GM19463 (cell line): ENCODE data around the gene AKAP12.
"Not testable (repeated sequence)": the region's sequence is repeated elsewhere in the genome, so short reads cannot be mapped to it uniquely, and the experiment has no call there.

Experiments
- ATAC-seq: cut with Tn5 transposase; IDR thresholded peaks from one replicate; pipeline ENCODE4 v1.9.1; 2021; ENCODE audit warnings: mild to moderate bottlenecking, moderate library complexity; ENCODE audit not compliant: unreplicated experiment

AKAP12 gene

DNA sequence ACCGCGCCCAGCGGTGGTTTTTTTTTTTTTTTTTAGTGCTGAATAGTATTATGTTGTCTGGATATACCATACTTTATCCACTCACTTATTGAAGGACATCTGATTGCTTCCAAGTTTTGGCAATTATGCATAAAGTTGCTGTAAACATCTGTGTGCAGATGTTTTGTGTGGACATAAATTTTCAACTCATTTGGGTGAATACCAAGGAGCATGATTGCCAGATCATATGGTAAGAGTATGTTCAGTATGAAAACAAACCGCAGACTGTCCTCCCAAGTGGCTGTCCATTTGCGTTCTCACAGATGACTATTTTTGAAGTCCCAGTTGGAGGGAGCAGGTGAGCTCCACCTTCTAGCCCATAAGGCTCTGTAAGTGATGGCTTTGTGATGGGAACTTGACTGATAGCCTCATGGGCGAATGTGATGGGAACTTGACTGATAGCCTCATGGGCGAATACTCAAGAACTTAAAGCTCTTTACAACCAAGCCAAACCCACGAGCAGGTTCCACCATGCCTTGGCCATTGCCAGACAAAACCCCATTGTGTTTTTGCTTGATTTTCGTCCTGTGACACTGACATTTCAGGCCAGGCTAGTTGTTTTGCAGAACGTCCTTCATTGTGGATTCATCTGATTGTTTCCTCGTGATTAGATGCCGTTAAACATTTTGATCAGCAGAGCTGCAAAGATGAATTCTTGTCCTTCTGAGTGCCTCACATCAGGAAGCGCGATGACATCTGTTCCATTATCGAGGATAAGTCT, 100.6 kb downstream of the AKAP12 start:
- no peak for ATAC-seq

DNA sequence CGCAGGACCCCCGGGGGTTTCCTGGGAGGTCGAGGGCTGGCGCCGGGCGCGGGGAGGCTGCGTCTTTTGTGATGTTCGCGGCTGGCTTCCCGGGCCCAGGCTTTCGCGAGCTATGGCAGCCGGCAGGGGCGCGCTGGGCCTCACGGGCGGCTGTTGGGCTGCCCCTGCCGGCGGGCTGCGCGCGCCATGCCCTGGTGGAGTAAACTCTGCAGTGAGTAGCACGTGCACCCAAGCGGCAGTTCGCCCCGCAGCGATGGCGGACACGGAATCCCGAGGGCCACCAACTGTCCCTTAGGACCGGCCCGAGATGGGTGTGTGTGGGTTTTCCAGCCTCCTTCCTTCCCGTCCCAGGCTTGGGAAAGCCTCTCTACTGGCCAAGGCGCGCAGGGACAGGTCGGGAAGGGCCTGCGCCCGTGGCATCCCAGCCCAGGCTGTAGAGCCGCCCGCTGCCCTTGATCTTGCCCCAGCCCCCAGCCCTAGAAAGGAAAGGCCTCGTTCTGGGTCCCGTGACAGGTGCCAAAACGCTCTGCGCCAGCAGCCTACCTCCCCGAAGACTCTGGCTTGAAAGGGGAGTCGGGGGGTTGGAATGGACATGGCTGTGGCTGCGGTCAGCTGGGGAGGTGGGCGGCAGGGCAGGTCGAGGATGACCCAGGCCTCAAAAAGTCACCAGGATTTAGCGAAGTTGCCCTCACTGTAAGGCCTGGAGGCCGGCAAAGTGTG, 101.9 kb downstream of the AKAP12 start:
- ATAC-seq = no peak

DNA sequence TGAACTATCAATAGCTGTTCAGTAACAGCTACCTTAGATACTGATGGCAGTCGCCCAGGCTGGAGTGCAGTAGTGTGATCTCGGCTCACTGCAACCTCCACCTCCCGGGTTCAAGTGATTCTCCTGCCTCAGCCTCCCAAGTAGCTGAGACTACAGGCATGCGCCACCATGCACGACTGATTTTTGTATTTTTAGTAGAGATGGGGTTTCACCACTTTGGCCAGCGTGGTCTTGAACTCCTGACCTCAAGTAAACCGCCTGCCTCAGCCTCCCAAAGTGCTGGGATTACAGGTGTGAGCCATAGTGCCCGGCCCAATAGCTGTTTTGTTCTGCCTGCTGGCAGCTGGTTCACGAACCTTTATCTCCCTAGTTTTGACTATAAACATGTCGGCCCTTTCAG, 103.0 kb downstream of the AKAP12 start:
- ATAC-seq = not testable (repeated sequence)

DNA sequence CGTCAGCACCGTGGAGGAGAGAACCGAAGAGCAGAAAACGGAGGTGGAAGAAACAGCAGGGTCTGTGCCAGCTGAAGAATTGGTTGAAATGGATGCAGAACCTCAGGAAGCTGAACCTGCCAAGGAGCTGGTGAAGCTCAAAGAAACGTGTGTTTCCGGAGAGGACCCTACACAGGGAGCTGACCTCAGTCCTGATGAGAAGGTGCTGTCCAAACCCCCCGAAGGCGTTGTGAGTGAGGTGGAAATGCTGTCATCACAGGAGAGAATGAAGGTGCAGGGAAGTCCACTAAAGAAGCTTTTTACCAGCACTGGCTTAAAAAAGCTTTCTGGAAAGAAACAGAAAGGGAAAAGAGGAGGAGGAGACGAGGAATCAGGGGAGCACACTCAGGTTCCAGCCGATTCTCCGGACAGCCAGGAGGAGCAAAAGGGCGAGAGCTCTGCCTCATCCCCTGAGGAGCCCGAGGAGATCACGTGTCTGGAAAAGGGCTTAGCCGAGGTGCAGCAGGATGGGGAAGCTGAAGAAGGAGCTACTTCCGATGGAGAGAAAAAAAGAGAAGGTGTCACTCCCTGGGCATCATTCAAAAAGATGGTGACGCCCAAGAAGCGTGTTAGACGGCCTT, 110.0 kb downstream of the AKAP12 start:
- ATAC-seq = no peak

DNA sequence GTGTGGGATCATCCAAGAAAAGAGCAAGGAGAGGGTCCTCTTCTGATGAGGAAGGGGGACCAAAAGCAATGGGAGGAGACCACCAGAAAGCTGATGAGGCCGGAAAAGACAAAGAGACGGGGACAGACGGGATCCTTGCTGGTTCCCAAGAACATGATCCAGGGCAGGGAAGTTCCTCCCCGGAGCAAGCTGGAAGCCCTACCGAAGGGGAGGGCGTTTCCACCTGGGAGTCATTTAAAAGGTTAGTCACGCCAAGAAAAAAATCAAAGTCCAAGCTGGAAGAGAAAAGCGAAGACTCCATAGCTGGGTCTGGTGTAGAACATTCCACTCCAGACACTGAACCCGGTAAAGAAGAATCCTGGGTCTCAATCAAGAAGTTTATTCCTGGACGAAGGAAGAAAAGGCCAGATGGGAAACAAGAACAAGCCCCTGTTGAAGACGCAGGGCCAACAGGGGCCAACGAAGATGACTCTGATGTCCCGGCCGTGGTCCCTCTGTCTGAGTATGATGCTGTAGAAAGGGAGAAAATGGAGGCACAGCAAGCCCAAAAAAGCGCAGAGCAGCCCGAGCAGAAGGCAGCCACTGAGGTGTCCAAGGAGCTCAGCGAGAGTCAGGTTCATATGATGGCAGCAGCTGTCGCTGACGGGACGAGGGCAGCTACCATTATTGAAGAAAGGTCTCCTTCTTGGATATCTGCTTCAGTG, 110.8 kb downstream of the AKAP12 start:
- ATAC-seq = no peak

DNA sequence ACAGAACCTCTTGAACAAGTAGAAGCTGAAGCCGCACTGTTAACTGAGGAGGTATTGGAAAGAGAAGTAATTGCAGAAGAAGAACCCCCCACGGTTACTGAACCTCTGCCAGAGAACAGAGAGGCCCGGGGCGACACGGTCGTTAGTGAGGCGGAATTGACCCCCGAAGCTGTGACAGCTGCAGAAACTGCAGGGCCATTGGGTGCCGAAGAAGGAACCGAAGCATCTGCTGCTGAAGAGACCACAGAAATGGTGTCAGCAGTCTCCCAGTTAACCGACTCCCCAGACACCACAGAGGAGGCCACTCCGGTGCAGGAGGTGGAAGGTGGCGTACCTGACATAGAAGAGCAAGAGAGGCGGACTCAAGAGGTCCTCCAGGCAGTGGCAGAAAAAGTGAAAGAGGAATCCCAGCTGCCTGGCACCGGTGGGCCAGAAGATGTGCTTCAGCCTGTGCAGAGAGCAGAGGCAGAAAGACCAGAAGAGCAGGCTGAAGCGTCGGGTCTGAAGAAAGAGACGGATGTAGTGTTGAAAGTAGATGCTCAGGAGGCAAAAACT, 111.5 kb downstream of the AKAP12 start:
- no peak for ATAC-seq

DNA sequence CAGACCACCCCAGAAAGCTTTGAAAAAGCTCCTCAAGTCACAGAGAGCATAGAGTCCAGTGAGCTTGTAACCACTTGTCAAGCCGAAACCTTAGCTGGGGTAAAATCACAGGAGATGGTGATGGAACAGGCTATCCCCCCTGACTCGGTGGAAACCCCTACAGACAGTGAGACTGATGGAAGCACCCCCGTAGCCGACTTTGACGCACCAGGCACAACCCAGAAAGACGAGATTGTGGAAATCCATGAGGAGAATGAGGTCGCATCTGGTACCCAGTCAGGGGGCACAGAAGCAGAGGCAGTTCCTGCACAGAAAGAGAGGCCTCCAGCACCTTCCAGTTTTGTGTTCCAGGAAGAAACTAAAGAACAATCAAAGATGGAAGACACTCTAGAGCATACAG, 112.0 kb downstream of the AKAP12 start:
- ATAC-seq = no peak

DNA sequence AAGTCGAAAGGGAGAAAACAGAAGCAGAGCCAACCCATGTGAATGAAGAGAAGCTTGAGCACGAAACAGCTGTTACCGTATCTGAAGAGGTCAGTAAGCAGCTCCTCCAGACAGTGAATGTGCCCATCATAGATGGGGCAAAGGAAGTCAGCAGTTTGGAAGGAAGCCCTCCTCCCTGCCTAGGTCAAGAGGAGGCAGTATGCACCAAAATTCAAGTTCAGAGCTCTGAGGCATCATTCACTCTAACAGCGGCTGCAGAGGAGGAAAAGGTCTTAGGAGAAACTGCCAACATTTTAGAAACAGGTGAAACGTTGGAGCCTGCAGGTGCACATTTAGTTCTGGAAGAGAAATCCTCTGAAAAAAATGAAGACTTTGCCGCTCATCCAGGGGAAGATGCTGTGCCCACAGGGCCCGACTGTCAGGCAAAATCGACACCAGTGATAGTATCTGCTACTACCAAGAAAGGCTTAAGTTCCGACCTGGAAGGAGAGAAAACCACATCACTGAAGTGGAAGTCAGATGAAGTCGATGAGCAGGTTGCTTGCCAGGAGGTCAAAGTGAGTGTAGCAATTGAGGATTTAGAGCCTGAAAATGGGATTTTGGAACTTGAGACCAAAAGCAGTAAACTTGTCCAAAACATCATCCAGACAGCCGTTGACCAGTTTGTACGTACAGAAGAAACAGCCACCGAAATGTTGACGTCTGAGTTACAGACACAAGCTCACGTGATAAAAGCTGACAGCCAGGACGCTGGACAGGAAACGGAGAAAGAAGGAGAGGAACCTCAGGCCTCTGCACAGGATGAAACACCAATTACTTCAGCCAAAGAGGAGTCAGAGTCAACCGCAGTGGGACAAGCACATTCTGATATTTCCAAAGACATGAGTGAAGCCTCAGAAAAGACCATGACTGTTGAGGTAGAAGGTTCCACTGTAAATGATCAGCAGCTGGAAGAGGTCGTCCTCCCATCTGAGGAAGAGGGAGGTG, 112.9 kb downstream of the AKAP12 start:
- ATAC-seq = no peak

DNA sequence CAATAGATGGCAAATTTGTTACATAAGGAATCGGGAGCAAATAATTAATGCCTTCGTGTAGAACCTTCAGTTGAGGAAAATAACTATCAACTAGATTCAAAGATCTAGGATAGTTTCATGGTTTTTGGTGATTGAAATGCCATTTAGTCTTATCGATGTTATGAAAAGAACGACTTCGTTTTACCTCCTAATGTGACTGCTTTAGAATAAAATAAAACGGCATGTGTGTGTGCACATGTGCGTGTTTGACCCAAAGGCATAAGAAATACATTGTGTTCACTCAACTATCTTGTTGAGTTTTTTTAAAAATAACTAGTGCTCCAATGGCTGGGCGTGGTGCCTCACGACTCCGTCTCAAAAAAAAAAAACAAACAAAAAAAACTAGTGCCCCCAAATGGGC, 114.0 kb downstream of the AKAP12 start:
- no peak for ATAC-seq

DNA sequence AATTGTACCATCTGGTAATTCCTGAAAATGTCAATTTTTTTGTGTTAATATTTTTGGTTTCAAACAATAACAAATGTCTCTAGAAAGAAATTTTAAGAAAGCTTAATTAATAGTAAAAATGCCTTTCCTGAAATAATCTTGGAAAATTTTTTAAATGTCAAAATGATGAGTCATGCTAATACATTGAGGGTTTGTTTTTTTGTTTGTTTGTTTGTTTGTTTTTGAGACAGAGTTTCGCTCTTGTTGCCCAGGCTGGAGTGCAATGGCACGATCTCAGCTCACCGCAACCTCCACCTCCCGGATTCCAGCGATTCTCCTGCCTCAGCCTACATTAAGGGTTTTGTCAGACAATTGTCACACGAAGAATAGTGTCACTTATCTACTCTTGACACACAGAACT, 117.2 kb downstream of the AKAP12 start:
- ATAC-seq = not testable (repeated sequence)

DNA sequence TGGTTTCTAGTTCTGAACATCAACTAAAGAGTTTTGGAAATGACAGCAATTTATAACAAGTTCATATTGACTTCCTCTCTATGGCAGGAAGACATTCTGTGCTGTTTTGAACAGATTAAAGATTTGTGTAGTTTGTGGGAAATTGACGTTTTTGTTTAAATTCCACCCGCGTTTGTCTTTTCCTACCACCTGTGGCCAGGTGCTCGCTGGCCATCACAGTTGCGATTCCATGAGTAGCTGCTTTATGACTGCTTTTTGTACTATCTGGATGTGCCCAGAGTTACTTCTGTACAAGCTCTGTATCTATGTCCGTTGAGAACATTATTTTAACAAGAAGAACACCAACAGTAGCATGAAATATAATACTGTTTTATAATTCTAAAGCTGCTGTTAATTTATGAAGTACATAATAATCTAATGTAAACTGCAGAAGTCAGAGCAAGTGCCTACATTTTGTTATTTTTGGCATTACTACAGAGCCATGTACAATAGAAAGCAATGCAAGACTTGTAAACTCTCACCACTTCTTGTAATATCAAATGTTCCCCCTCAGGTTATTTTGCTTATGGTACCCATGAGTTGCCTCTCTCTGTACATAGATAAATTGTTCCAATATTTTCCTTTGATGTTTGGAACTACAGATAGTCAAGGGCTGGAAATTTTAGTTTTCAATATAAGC, 118.1 kb downstream of the AKAP12 start:
- ATAC-seq = no peak

DNA sequence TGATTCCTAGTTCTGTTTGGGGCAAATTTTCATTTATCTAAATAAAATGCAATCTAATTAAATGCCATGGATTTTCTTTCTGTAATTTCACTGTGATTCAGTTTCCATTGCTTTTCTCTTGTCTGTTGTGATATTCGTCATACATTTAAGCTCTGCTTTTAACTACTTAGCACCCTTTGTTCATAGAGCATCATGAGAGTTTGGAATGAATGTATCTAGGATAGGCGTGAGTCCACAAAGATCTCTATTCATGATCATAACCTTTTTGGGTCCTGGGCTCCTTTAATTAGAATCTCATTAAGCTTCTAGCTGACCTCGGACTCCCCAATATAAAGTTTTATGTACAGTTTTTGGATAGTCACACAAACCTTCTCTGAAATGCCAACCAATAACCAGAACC, 118.7 kb downstream of the AKAP12 start:
- no peak for ATAC-seq

DNA sequence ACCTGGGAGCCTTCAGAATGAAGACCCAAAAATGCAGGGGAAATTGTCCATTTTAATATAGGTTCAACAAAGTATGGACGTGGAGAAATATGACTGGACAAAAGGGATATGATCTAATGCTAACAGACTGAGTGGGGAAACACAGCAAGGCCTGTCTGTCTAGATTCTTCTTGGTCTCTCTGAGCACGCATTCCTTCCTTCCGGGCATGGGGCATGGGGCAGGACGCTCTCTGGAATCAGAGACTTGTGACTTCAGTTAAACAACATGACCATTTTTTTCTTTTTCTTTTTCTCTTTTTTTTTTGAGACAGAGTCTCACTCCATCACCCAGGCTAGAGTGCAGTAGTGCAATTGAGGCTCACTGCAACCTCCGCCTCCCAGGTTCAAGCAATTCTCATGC, 119.7 kb downstream of the AKAP12 start:
- no peak for ATAC-seq

DNA sequence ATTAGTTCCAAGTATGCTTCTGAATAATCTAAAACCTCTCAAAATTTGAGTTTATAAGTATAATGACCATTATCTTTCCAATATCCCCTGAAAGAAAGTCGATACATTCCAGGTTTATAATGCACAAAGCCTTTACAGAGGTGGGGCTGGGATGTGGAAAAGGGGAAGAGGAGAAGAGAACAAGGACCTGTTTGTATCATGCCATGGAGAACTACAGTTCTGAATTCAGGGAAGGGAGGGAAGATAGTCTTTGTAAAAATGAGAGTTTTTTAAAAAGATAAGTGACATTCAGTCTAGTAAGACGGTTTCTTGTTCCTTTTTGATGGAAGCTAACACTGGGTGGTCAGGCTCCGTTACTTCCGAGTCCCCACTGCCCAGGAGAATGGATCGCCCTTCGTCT, 125.5 kb downstream of the AKAP12 start:
- no peak for ATAC-seq

DNA sequence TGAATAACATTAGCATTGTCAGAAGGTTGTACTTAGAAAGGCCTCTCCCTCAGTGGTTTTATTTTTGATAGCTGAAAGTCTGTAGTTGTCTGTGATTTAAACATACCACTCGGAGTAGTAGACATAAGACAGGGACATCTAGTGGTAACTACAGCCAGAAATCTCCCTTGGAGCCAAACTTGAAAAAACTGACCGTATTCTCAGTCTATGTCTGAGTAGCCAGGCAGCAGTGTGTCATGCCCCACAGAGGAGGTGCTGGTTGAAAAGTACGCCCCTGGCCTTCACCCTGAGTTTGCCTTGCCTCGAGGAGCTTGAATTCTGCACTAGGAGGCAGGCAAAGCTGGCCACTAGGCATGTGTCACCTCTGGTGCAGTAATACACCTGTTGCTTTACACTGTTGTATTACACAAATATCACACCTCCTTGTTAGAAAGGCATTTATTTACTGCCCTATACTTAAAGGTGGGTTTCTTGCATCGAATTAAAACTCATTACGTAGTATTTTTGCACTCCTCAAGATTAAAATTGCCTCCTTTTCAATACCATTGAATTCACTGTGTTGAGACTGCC, 130.8 kb downstream of the AKAP12 start:
- ATAC-seq = no peak

DNA sequence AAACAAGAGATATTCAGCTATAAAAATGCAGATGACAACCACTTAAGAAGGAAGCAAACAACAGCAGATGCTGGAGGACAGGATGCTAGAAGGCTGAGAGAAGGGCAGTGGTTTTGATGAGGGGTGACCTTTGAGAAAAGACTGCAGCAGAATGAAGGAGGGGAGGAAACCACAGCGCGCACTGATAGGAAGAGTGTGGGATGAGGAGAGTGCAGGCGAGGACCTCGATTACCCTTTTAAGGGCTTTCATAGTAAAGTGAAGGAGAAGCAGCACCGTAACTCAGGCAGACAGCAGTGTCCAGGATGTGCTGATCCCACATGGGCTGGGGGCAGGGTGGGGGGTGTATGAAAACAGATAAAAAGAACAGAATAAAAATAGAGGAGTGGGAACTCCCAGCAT, 132.4 kb downstream of the AKAP12 start:
- no peak for ATAC-seq

DNA sequence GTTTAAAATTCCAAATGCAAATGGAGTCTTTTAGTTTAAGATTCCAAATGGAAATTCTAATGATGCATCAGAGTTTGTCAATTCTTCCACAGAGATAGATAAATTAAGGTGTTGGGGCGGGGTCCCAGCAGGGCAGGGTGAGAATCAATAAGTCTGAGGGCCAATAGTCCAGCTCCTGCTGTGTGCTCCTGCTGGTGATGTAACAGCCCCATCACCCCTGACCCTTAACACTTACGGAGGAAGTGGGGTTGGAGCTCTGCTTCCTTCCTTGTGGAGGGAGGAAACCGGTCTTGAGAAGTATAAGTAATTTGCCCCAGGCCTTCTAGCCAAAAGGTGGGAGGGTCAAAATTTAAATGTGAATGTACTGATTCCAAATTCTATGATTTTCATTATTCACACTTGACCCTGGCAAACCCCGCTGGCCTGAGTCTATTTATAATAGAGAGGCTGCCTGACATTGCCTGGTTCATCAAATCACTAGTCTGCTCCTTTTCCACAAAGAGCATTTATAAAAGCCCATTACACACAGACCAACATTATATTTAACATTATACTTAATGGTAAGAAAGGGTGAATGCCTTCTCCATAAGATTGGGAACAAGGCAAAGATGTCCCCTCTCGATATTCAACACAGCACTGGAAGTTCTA, 134.4 kb downstream of the AKAP12 start:
- no peak for ATAC-seq

DNA sequence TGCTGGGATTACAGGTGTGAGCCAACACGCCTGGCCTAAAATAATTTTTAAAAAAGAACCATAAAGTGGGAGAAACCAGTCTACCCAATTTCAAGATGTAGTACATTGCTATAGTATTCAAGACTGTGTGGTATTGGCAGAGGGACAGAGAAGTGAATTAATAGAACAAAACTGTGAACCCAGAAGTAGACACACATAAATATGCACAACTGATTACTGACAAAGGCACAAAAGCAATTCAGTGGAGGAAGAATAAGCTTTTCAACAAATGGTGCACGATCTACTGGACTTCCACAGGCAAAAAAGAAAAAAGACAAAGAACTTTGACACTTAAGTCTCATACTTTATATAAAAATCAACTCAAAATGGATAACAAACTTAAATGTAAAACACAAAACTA, 136.1 kb downstream of the AKAP12 start:
- no peak for ATAC-seq

DNA sequence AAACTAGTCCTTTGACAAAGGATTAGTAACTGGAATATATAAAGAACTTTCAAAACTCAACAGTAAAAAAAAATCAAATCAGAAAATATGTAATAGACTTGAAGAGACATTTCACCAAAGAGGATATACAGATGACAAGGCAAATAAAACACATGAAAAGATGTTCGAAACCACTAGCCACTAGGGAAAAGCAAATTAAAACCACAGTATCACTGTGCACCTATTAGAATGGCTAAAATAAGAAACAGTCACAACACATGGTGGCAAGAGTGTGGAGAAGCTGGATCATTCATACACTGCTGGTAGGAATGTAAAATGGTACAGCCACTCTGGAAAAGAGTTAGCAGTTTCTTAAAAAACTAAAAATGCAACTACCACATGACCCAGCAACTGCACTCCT, 136.7 kb downstream of the AKAP12 start:
- no peak for ATAC-seq
